HepG2 (cell line): ENCODE data around the gene CPA5. TPM values are rescaled to one million over a fixed set of nuclear protein-coding genes. Genes with fewer than 3 reads are reported as not detected.

ENCODE experiments used
- ATAC-seq: fragments of 200-7000 bp; cut with Tn5 transposase; 3 replicates; pipeline ENCODE4 v1.9.1; 2020; ENCODE audit warnings: mild to moderate bottlenecking, moderate library complexity
- BruUV-seq: library from RNA; stranded (reverse); fragments of 400-500 nt; replicated peaks from 2 replicates; lab custom pipeline; 2021; lab: Mats Ljungman, UMichigan
- CTCF ChIA-PET: fragments of 300-600 bp; formaldehyde crosslinking; extraction: SDS; loops from one replicate; lab custom pipeline; 2021; ENCODE audit warnings: low total read pairs, inconsistent platforms, low intra/inter-chr PET ratio; lab: Yijun Ruan, JAX
- POLR2A ChIA-PET: fragments of 350-600 bp; sonication (Branson Sonifier 250); formaldehyde crosslinking; loops from one replicate; lab custom pipeline; 2020; ENCODE audit warnings: antibody characterized with exemption, inconsistent platforms; lab: Yijun Ruan, JAX
- DNase-seq: peaks from one replicate; pipeline ENCODE4 v3.0.0-alpha.2; 2015; ENCODE audit warnings: low spot score
- FAIRE-seq: peaks from 3 replicates; lab custom pipeline; 2011; peaks lifted over from hg19 to GRCh38; lab: Jason Lieb, UNC
- H2AFZ ChIP-seq: one replicate; pipeline ENCODE4 v1.6.1; 2011; ENCODE audit warnings: low read length, inconsistent platforms
- H3K27ac ChIP-seq: fragments of 300-600 bp; 3 replicates; pipeline ENCODE4 v1.8.0; 2011; ENCODE audit warnings: mixed run types, mild to moderate bottlenecking, mixed read lengths, low read length, inconsistent platforms; ENCODE audit not compliant: insufficient read depth; ENCODE audit errors: extremely low read length
- H3K27me3 ChIP-seq, 2 experiments: fragments of 200-600 bp in 1 of 2; 2 replicates in 1 of 2; 3 replicates in 1 of 2; pipeline versions ENCODE4 v1.6.0 to v1.8.0; 2011; ENCODE audit warnings: low read length in 2 of 2, mild to moderate bottlenecking in 2 of 2, moderate library complexity in 2 of 2, inconsistent platforms in 1 of 2; ENCODE audit not compliant: insufficient read depth in 2 of 2, control insufficient read depth in 1 of 2
- H3K36me3 ChIP-seq, 2 experiments: fragments of 200-600 bp in 1 of 2; replicated peaks in 1 of 2; 2 replicates in 1 of 2; 3 replicates in 1 of 2; pipeline versions ENCODE4 v1.5.1 to v1.8.0; 2011; ENCODE audit warnings: low read length in 2 of 2, inconsistent platforms in 1 of 2; ENCODE audit not compliant: insufficient read depth in 2 of 2, control insufficient read depth in 1 of 2
- H3K4me1 ChIP-seq: 2 replicates; pipeline ENCODE4 v1.5.1; 2012; ENCODE audit warnings: low read length, inconsistent platforms; ENCODE audit not compliant: insufficient read depth
- H3K4me2 ChIP-seq: 2 replicates; pipeline ENCODE4 v1.6.0; 2011; ENCODE audit warnings: low read depth, low read length, inconsistent platforms
- H3K4me3 ChIP-seq, 3 experiments: fragments of 200-600 bp in 1 of 3; sonication (generic), shearing (Covaris generic) in 1 of 3; replicated peaks in 1 of 3; 2 replicates each; pipeline ENCODE4 v1.5.1; 2011 to 2016; ENCODE audit warnings: low read length in 3 of 3, inconsistent platforms in 2 of 3, low read depth in 2 of 3, mild to moderate bottlenecking in 2 of 3, control low read depth in 1 of 3, mixed read lengths in 1 of 3; ENCODE audit not compliant: insufficient read depth in 1 of 3
- H3K79me2 ChIP-seq: one replicate; pipeline ENCODE4 v1.6.1; 2011; ENCODE audit warnings: low read length, inconsistent platforms; ENCODE audit not compliant: insufficient read depth
- H3K9ac ChIP-seq: 2 replicates; pipeline ENCODE4 v1.6.0; 2011; ENCODE audit warnings: mild to moderate bottlenecking, low read depth, low read length, inconsistent platforms; ENCODE audit not compliant: insufficient read depth
- H3K9me3 ChIP-seq: 2 replicates; pipeline ENCODE4 v1.5.1; 2012; ENCODE audit warnings: mild to moderate bottlenecking, low read length
- H4K20me1 ChIP-seq: 2 replicates; pipeline ENCODE4 v1.6.0; 2011; ENCODE audit warnings: inconsistent platforms, mild to moderate bottlenecking, low read length, moderate library complexity; ENCODE audit not compliant: insufficient read depth
- CEBPB ChIP-seq: IDR thresholded peaks from 2 replicates; pipeline ENCODE4 v1.6.1; 2011; ENCODE audit warnings: low read depth, low read length, improper control_type of control experiment, borderline replicate concordance
- FOXJ3 ChIP-seq: sonication (generic); formaldehyde crosslinking; IDR thresholded peaks from 2 replicates; pipeline ENCODE4 v1.4.0; 2020; ENCODE audit warnings: missing genetic modification reagents, mild to moderate bottlenecking, borderline replicate concordance
- HNF4A ChIP-seq: sonication (generic); formaldehyde crosslinking; IDR thresholded peaks from 2 replicates; pipeline ENCODE4 v1.4.0; 2020; ENCODE audit warnings: missing genetic modification reagents
- MAFK ChIP-seq, 2 experiments: IDR thresholded peaks in 1 of 2; conservative IDR thresholded peaks in 1 of 2; 2 replicates each; pipeline ENCODE4 v1.6.1; 2011; ENCODE audit warnings: improper control_type of control experiment in 2 of 2, low read length in 2 of 2
- NR2F2 ChIP-seq: IDR thresholded peaks from 2 replicates; pipeline ENCODE4 v1.6.1; 2012; ENCODE audit warnings: low read depth, inconsistent platforms, borderline replicate concordance
- REXO4 ChIP-seq: sonication (generic); formaldehyde crosslinking; IDR thresholded peaks from 2 replicates; pipeline ENCODE4 v1.8.0; 2022; ENCODE audit warnings: missing genetic modification reagents, mild to moderate bottlenecking, borderline replicate concordance
- ZMYM2 ChIP-seq: sonication (generic); formaldehyde crosslinking; IDR thresholded peaks from 2 replicates; pipeline ENCODE4 v1.8.0; 2022; ENCODE audit warnings: mild to moderate bottlenecking, missing genetic modification reagents
- ZNF33B ChIP-seq: sonication (generic); formaldehyde crosslinking; IDR thresholded peaks from 2 replicates; pipeline ENCODE4 v1.5.1; 2020; ENCODE audit warnings: mild to moderate bottlenecking, missing genetic modification reagents
- ZNF678 ChIP-seq: sonication (generic); formaldehyde crosslinking; IDR thresholded peaks from 2 replicates; pipeline ENCODE4 v1.4.0; 2020; ENCODE audit warnings: mild to moderate bottlenecking, missing genetic modification reagents
- ZNF768 ChIP-seq: sonication (generic); formaldehyde crosslinking; IDR thresholded peaks from 2 replicates; pipeline ENCODE4 v1.4.0; 2020; ENCODE audit warnings: missing genetic modification reagents
- WGBS: methylation state at CpG from one replicate; pipeline ENCODE4 v1.1.6; 2017; ENCODE audit warnings: low lambda C conversion rate; 5-methylcytosine and 5-hydroxymethylcytosine counted together
- in situ Hi-C: cut with HindIII; loops from 2 replicates; pipeline ENCODE4 v1.10.0; 2017; ENCODE audit warnings: low pct_unique_long_range_greater_than_20kb; ENCODE audit not compliant: extremely low pct_ligation_motif_present
- intact Hi-C: fragments of 100-400 bp; cut with micrococcal nuclease; formaldehyde crosslinking; loops from one replicate; pipeline ENCODE4 v1.10.0; 2022; ENCODE audit not compliant: unreplicated experiment
- polyA plus RNA-seq, 8 experiments: library from polyadenylated mRNA; depleted of rRNA in 3 of 8; stranded (reverse) in 7 of 8; unstranded in 1 of 8; fragments of >200 nt; fragmentation: Illumina TruSeq in 4 of 8; extraction: Trizol in 4 of 8; gene quantifications; 2 replicates each; pipeline versions ENCODE4 v1.2.1 to v1.2.3, GENCODE V29; 2011 to 2016; ENCODE audit warnings: low read depth in 4 of 8, missing spikeins in 1 of 8, mixed read lengths in 1 of 8; ENCODE audit not compliant: insufficient read depth in 1 of 8
- total RNA-seq, 5 experiments: library from RNA; depleted of rRNA; stranded (reverse); fragments of >200 nt; fragmentation: Illumina TruSeq; extraction: Trizol; gene quantifications; 2 replicates each; pipeline ENCODE4 v1.2.3, GENCODE V29; 2016; ENCODE audit warnings: low read depth in 1 of 5
- TF ChIP-seq, protein P1 (sequence below): fragments of 450-650 bp; IDR thresholded peaks from 2 replicates; pipeline ENCODE4 v1.6.1; 2016
- TF ChIP-seq, protein P2 (sequence below): sonication (generic); formaldehyde crosslinking; IDR thresholded peaks from 2 replicates; pipeline ENCODE4 v1.8.0; 2022; ENCODE audit warnings: missing genetic modification reagents, mild to moderate bottlenecking, moderate library complexity, borderline replicate concordance
- TF ChIP-seq, protein P3 (sequence below): sonication (generic); formaldehyde crosslinking; IDR thresholded peaks from 2 replicates; pipeline ENCODE4 v1.9.0; 2021; ENCODE audit warnings: missing genetic modification reagents, borderline replicate concordance

Gene CPA5
- total and polyA plus RNA-seq, 2 of the 13 experiments (the other 11 are each of a cell fraction or from before 2014, with no cell fraction given): 0.48 TPM; not detected in 1

DNA sequence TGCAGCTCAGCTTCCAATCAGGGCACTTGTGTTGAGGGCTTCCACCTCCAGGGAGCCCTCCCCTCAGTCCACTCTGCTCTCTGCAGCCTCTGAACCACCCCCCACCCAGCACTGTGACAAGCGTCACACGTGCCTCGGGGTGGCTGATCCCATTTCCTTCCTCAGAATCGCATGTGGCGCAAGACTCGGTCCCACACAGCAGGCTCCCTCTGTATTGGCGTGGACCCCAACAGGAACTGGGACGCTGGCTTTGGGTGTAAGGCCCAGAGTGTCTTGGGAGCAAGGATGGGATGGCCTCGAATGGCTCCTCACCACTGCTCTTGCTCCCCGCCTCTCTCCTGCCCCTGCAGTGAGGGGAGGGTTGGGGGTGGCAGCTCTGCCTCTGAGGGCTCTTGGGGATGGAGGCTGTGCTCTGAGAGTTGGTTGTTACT is 39.8 kb downstream of the CPA5 start:
- H2AFZ ChIP-seq: no peak overlapping the region
- TF ChIP-seq, protein P1, sequence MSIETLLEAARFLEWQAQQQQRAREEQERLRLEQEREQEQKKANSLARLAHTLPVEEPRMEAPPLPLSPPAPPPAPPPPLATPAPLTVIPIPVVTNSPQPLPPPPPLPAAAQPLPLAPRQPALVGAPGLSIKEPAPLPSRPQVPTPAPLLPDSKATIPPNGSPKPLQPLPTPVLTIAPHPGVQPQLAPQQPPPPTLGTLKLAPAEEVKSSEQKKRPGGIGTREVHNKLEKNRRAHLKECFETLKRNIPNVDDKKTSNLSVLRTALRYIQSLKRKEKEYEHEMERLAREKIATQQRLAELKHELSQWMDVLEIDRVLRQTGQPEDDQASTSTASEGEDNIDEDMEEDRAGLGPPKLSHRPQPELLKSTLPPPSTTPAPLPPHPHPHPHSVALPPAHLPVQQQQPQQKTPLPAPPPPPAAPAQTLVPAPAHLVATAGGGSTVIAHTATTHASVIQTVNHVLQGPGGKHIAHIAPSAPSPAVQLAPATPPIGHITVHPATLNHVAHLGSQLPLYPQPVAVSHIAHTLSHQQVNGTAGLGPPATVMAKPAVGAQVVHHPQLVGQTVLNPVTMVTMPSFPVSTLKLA: peak; percentile 16; the same call in 1 of the 2 replicates
- TF ChIP-seq REXO4 (CRISPR knock-in tag): no peak
- ChIA-PET CTCF (no interaction called here), POLR2A (no interaction called here)
- no peaks in the 10 kb centered on the region for H3K9me3 ChIP-seq
- no peaks in the 10 kb centered on the region for H3K79me2 ChIP-seq
- no peak overlapping the region for H3K4me3 ChIP-seq
- no peaks in the 10 kb centered on the region for H3K36me3 ChIP-seq
- no TSS peak for BruUV-seq
- in situ Hi-C loops: no loop called here
- FAIRE-seq (no peak), ATAC-seq (no peak), DNase-seq (no peak)
- peaks cover 4 to 13% of the 10 kb centered on the region in 2 experiments; a peak in 2 of 5 replicates for H3K27me3 ChIP-seq
- no peak overlapping the region for H3K9ac ChIP-seq
- no peak overlapping the region for H3K4me2 ChIP-seq
- peaks cover 31% of the 10 kb centered on the region for H3K4me1 ChIP-seq
- H3K27ac ChIP-seq: no peak overlapping the region
- H4K20me1 ChIP-seq: no peaks in the 10 kb centered on the region
- intact Hi-C loops: no loop called here
- WGBS: 53% methylated on average over 8 of the region's 10 CpGs

DNA sequence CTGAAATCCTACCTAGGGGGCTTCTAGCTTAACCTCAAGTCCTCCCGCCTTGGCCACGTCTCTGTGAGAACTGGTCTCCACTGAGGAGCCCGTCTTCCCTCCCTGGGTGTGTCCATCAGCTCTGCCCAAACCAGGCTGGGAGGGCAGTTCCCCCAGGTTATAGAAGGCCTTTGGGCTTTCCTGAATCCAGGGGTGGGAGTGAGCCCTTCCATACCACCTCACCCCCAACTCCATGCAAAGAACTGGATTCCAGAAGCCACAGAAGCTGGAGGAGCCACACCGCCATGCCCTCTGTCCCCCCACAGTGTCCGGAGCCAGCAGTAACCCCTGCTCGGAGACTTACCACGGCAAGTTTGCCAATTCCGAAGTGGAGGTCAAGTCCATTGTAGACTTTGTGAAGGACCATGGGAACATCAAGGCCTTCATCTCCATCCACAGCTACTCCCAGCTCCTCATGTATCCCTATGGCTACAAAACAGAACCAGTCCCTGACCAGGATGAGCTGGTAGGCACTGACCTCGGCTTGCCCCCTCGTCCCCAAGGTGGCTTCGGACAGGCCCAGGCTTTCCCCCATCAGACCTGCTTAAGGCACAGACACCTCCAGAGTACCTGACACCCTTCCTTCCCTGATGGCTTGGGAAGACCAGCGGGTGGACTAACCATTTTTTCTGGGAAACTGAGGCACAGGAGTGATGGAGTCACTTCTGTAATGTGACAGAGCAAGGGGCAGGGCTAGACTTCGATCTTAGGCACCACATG is 40.4 kb downstream of the CPA5 start:
- POLR2A ChIA-PET: no interaction called here
- DNase-seq: no peak
- 58% methylated on average over 10 of the region's 13 CpGs for WGBS
- TF ChIP-seq MAFK (conservative IDR thresholded peaks at IDR 0.05 in 1 of 2, IDR thresholded peaks at IDR 0.05 in 1 of 2; ENCODE audit: low read length in 2 of 2) (no peak), ZNF678 (CRISPR knock-in tag) (no peak), NR2F2 (no peak), HNF4A (CRISPR knock-in tag) (no peak), FOXJ3 (CRISPR knock-in tag) (no peak), ZNF768 (CRISPR knock-in tag) (no peak), CEBPB (no peak), ZMYM2 (no peak), ZNF33B (CRISPR knock-in tag) (no peak)
- TF ChIP-seq, protein P2, sequence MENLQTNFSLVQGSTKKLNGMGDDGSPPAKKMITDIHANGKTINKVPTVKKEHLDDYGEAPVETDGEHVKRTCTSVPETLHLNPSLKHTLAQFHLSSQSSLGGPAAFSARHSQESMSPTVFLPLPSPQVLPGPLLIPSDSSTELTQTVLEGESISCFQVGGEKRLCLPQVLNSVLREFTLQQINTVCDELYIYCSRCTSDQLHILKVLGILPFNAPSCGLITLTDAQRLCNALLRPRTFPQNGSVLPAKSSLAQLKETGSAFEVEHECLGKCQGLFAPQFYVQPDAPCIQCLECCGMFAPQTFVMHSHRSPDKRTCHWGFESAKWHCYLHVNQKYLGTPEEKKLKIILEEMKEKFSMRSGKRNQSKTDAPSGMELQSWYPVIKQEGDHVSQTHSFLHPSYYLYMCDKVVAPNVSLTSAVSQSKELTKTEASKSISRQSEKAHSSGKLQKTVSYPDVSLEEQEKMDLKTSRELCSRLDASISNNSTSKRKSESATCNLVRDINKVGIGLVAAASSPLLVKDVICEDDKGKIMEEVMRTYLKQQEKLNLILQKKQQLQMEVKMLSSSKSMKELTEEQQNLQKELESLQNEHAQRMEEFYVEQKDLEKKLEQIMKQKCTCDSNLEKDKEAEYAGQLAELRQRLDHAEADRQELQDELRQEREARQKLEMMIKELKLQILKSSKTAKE (CRISPR knock-in tag): no peak
- TF ChIP-seq, protein P3, sequence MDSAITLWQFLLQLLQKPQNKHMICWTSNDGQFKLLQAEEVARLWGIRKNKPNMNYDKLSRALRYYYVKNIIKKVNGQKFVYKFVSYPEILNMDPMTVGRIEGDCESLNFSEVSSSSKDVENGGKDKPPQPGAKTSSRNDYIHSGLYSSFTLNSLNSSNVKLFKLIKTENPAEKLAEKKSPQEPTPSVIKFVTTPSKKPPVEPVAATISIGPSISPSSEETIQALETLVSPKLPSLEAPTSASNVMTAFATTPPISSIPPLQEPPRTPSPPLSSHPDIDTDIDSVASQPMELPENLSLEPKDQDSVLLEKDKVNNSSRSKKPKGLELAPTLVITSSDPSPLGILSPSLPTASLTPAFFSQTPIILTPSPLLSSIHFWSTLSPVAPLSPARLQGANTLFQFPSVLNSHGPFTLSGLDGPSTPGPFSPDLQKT (CRISPR knock-in tag): no peak

More for the DNA sequence above, 40.4 kb downstream of the CPA5 start:
- Histone ChIP-seq H3K4me3 (no peak overlapping the region), H3K4me2 (no peak overlapping the region), H3K9ac (no peak overlapping the region), H3K27me3 (peaks cover 4 to 13% of the 10 kb centered on the region in 2 experiments; a peak in 2 of 5 replicates), H3K79me2 (no peaks in the 10 kb centered on the region), H4K20me1 (no peaks in the 10 kb centered on the region), H3K4me1 (peaks cover 25% of the 10 kb centered on the region), H3K36me3 (no peaks in the 10 kb centered on the region), H2AFZ (no peak overlapping the region), H3K9me3 (no peaks in the 10 kb centered on the region), H3K27ac (no peak overlapping the region)
- BruUV-seq: no TSS peak
- in situ Hi-C loops (no loop called here), intact Hi-C loops (no loop called here)
- FAIRE-seq (no peak), ATAC-seq (no peak)
- CTCF ChIA-PET: no interaction called here
